ENCODE results near the gene VAMP5. TPM values are rescaled to one million over a fixed set of nuclear protein-coding genes. Genes with fewer than 3 reads are reported as not detected.
A peak's percentile ranks its signal among the peaks of the same experiment; 100 is the strongest.

Gene VAMP5
- total RNA-seq, 1 donor from 2014 or later: 41.0 TPM

- peaks cover 32% of the 10 kb centered on the region for H3K36me3 Mint-ChIP-seq (ENCODE audit: low read depth)
- peak overlapping the region; percentile 96 for H3K4me3 Mint-ChIP-seq (ENCODE audit: low read depth)
- H3K9me3 Mint-ChIP-seq: no peaks in the 10 kb centered on the region
- H3K27me3 Mint-ChIP-seq (ENCODE audit: low read depth): no peaks in the 10 kb centered on the region
- H3K4me1 Mint-ChIP-seq (ENCODE audit: low read depth): peaks cover 21% of the 10 kb centered on the region
- H3K27ac Mint-ChIP-seq: peak overlapping the region; percentile 96
- no peak for DNase-seq (ENCODE audit: low spot score)
- intact Hi-C loops (cut with micrococcal nuclease): loop anchor here (1.0 to 5.0 kb wide), 4 partner anchors 16 to 178 kb away; partner anchors contain the start of genes GGCX, SH2D6 and VAMP8
Observed at GRCh38 chr2:85594715-85595300, 10.6 kb downstream of the VAMP5 start.

GRCh38 chr2:85595301-85596025 is 11.2 kb downstream of the VAMP5 start, which contains the start of gene RNF181:
RNF181 (plus strand) TSS chr2:85595745; CDS start chr2:85595764, 19 bp downstream.
- Mint-ChIP-seq H3K4me3 (ENCODE audit: low read depth) (peak within 1 kb of the TSS; percentile 96), H3K9me3 (no peaks in the 10 kb centered on the region)

GRCh38 chr2:85596026-85596333 is 11.7 kb downstream of the VAMP5 start:
- Mint-ChIP-seq H3K9me3 (no peaks in the 10 kb centered on the region), H3K27me3 (ENCODE audit: low read depth) (no peaks in the 10 kb centered on the region), H3K27ac (peak overlapping the region; percentile 96), H3K4me3 (ENCODE audit: low read depth) (peak overlapping the region; percentile 96), H3K36me3 (ENCODE audit: low read depth) (peaks cover 32% of the 10 kb centered on the region), H3K4me1 (ENCODE audit: low read depth) (peaks cover 18% of the 10 kb centered on the region)
- no peak for DNase-seq (ENCODE audit: low spot score)
- intact Hi-C loops (cut with micrococcal nuclease): loop anchor here (5.0 kb wide), 1 partner anchor 179 kb away; the partner anchor contains the start of gene SH2D6

More at GRCh38 chr2:85595301-85596025, 11.2 kb downstream of the VAMP5 start, which contains the start of gene RNF181:
- Mint-ChIP-seq H3K27ac (peak within 1 kb of the TSS; percentile 96), H3K36me3 (ENCODE audit: low read depth) (peaks cover 32% of the 10 kb centered on the region), H3K27me3 (ENCODE audit: low read depth) (no peaks in the 10 kb centered on the region), H3K4me1 (ENCODE audit: low read depth) (peaks cover 18% of the 10 kb centered on the region)
- DNase-seq (ENCODE audit: low spot score): peak; percentile 91
- intact Hi-C loops (cut with micrococcal nuclease): loop anchor here (1.0 to 5.0 kb wide), 4 partner anchors 15 to 178 kb away; partner anchors contain the start of genes GGCX, SH2D6 and VAMP8

GRCh38 chr2:85596486-85597143 is 12.4 kb downstream of the VAMP5 start:
- no peaks in the 10 kb centered on the region for H3K9me3 Mint-ChIP-seq
- intact Hi-C loops (cut with micrococcal nuclease): loop anchor here (5.0 kb wide), 1 partner anchor 179 kb away; the partner anchor contains the start of gene SH2D6
- DNase-seq (ENCODE audit: low spot score): no peak
- peaks cover 19% of the 10 kb centered on the region for H3K4me1 Mint-ChIP-seq (ENCODE audit: low read depth)
- H3K27me3 Mint-ChIP-seq (ENCODE audit: low read depth): no peaks in the 10 kb centered on the region
- H3K4me3 Mint-ChIP-seq (ENCODE audit: low read depth): peak overlapping the region; percentile 96
- H3K36me3 Mint-ChIP-seq (ENCODE audit: low read depth): peaks cover 28% of the 10 kb centered on the region
- no peak overlapping the region for H3K27ac Mint-ChIP-seq

GRCh38 chr2:85597241-85597640 is 13.0 kb downstream of the VAMP5 start:
- intact Hi-C loops (cut with micrococcal nuclease): loop anchor here (5.0 kb wide), 1 partner anchor 180 kb away; the partner anchor contains the start of gene SH2D6
- H3K4me1 Mint-ChIP-seq (ENCODE audit: low read depth): peaks cover 21% of the 10 kb centered on the region
- H3K36me3 Mint-ChIP-seq (ENCODE audit: low read depth): peaks cover 28% of the 10 kb centered on the region
- H3K4me3 Mint-ChIP-seq (ENCODE audit: low read depth): peak overlapping the region; percentile 96
- no peaks in the 10 kb centered on the region for H3K27me3 Mint-ChIP-seq (ENCODE audit: low read depth)
- no peaks in the 10 kb centered on the region for H3K9me3 Mint-ChIP-seq
- H3K27ac Mint-ChIP-seq: no peak overlapping the region
- DNase-seq (ENCODE audit: low spot score): no peak

- H3K27ac Mint-ChIP-seq: no peak overlapping the region
- H3K9me3 Mint-ChIP-seq: no peaks in the 10 kb centered on the region
- H3K27me3 Mint-ChIP-seq (ENCODE audit: low read depth): no peaks in the 10 kb centered on the region
- intact Hi-C loops (cut with micrococcal nuclease): loop anchor here (5.0 kb wide), 1 partner anchor 181 kb away; the partner anchor contains the start of gene SH2D6
- H3K4me3 Mint-ChIP-seq (ENCODE audit: low read depth): no peak overlapping the region
- peaks cover 25% of the 10 kb centered on the region for H3K4me1 Mint-ChIP-seq (ENCODE audit: low read depth)
- DNase-seq (ENCODE audit: low spot score): no peak
- H3K36me3 Mint-ChIP-seq (ENCODE audit: low read depth): peaks cover 31% of the 10 kb centered on the region
Observed at GRCh38 chr2:85598594-85599340, 14.5 kb downstream of the VAMP5 start.

- intact Hi-C loops (cut with micrococcal nuclease): loop anchor here (5.0 kb wide), 2 partner anchors 62 to 182 kb away; partner anchors contain the start of genes MAT2A and SH2D6
- Mint-ChIP-seq H3K4me3 (ENCODE audit: low read depth) (no peak overlapping the region), H3K4me1 (ENCODE audit: low read depth) (peaks cover 20% of the 10 kb centered on the region), H3K27ac (no peak overlapping the region), H3K27me3 (ENCODE audit: low read depth) (no peaks in the 10 kb centered on the region), H3K9me3 (no peaks in the 10 kb centered on the region), H3K36me3 (ENCODE audit: low read depth) (peaks cover 31% of the 10 kb centered on the region)
- DNase-seq (ENCODE audit: low spot score): no peak
Observed at GRCh38 chr2:85599468-85600234, 15.4 kb downstream of the VAMP5 start.

- Mint-ChIP-seq H3K27ac (no peak overlapping the region), H3K27me3 (ENCODE audit: low read depth) (no peaks in the 10 kb centered on the region), H3K9me3 (no peaks in the 10 kb centered on the region), H3K4me1 (ENCODE audit: low read depth) (peaks cover 18% of the 10 kb centered on the region), H3K4me3 (ENCODE audit: low read depth) (no peak overlapping the region), H3K36me3 (ENCODE audit: low read depth) (peaks cover 29% of the 10 kb centered on the region)
- intact Hi-C loops (cut with micrococcal nuclease): loop anchor here (5.0 kb wide), 1 partner anchor 63 kb away; the partner anchor contains the start of gene MAT2A
- DNase-seq (ENCODE audit: low spot score): no peak
Observed at GRCh38 chr2:85600235-85600575, 16.0 kb downstream of the VAMP5 start.

- Mint-ChIP-seq H3K4me3 (ENCODE audit: low read depth) (peak overlapping the region; percentile 76), H3K27me3 (ENCODE audit: low read depth) (no peaks in the 10 kb centered on the region), H3K36me3 (ENCODE audit: low read depth) (peaks cover 21% of the 10 kb centered on the region), H3K9me3 (no peaks in the 10 kb centered on the region), H3K4me1 (ENCODE audit: low read depth) (peaks cover 15% of the 10 kb centered on the region), H3K27ac (no peak overlapping the region)
- intact Hi-C loops (cut with micrococcal nuclease): loop anchor here (5.0 kb wide), 1 partner anchor 64 kb away; the partner anchor contains the start of gene MAT2A
- DNase-seq (ENCODE audit: low spot score): no peak
Observed at GRCh38 chr2:85600951-85601770, 16.9 kb downstream of the VAMP5 start.

GRCh38 chr2:85601771-85602475 is 17.7 kb downstream of the VAMP5 start:
- Mint-ChIP-seq H3K36me3 (ENCODE audit: low read depth) (peaks cover 18% of the 10 kb centered on the region), H3K27ac (peak overlapping the region; percentile 33), H3K4me3 (ENCODE audit: low read depth) (peak overlapping the region; percentile 76), H3K4me1 (ENCODE audit: low read depth) (peaks cover 12% of the 10 kb centered on the region), H3K27me3 (ENCODE audit: low read depth) (no peaks in the 10 kb centered on the region), H3K9me3 (no peaks in the 10 kb centered on the region)
- intact Hi-C loops (cut with micrococcal nuclease): loop anchor here (1.0 to 5.0 kb wide), 4 partner anchors 9 to 65 kb away; partner anchors contain the start of genes GGCX, MAT2A and USP39
- no peak for DNase-seq (ENCODE audit: low spot score)

Measured in activated T-helper 2 cell treated with anti-CD3 and anti-CD28 coated beads, Interferon-gamma antibody, Interleukin-2, Interleukin-4, amounts not matched to agents 10 μg/mL and 5 μg/mL and 100 μg/mL, durations not matched to agents 14 hours and 24 hours and 36 hours (primary cell).